OCI-LY1 (cell line): ENCODE measurements around the gene MTUS2.
A peak's percentile ranks its signal among the peaks of the same experiment; 100 is the strongest.

Experiments used
- H2AFZ ChIP-seq: fragments of 200-600 bp; sonication (generic), shearing (Covaris generic); 2 replicates; pipeline ENCODE4 v1.6.0; 2014; ENCODE audit warnings: antibody characterized with exemption, mild to moderate bottlenecking, low read length
- H3F3A ChIP-seq: fragments of 200-600 bp; sonication (generic), shearing (Covaris generic); 2 replicates; pipeline ENCODE4 v1.6.0; 2014; ENCODE audit warnings: mild to moderate bottlenecking, antibody characterized with exemption, low read length, moderate library complexity; ENCODE audit not compliant: insufficient read depth
- H3K27ac ChIP-seq: fragments of 200-600 bp; sonication (generic); 2 replicates; pipeline ENCODE4 v1.5.1; 2014; ENCODE audit warnings: low read length, mixed run types, mild to moderate bottlenecking, low read depth; ENCODE audit not compliant: poor library complexity, severe bottlenecking
- H3K27me3 ChIP-seq: fragments of 200-600 bp; sonication (generic); 2 replicates; pipeline ENCODE4 v1.6.0; 2014; ENCODE audit warnings: antibody characterized with exemption, mild to moderate bottlenecking, low read length, moderate library complexity; ENCODE audit not compliant: insufficient read depth
- H3K36me3 ChIP-seq: fragments of 200-600 bp; sonication (generic); 2 replicates; pipeline ENCODE4 v1.6.1; 2014; ENCODE audit warnings: mild to moderate bottlenecking, antibody characterized with exemption, low read length, moderate library complexity, mixed read lengths; ENCODE audit not compliant: insufficient read depth
- H3K4me1 ChIP-seq: fragments of 200-600 bp; sonication (generic); 2 replicates; pipeline ENCODE4 v1.5.1; 2014; ENCODE audit warnings: mild to moderate bottlenecking, low read length, moderate library complexity; ENCODE audit not compliant: insufficient read depth, severe bottlenecking
- H3K4me2 ChIP-seq: fragments of 200-600 bp; sonication (generic), shearing (Covaris generic); 2 replicates; pipeline ENCODE4 v1.6.1; 2014; ENCODE audit warnings: low read length
- H3K4me3 ChIP-seq: fragments of 200-600 bp; sonication (generic); 2 replicates; pipeline ENCODE4 v1.5.1; 2014; ENCODE audit warnings: low read length, low read depth, mild to moderate bottlenecking, mixed read lengths; ENCODE audit not compliant: poor library complexity, severe bottlenecking
- H3K79me2 ChIP-seq: fragments of 200-600 bp; shearing (Covaris generic); 2 replicates; pipeline ENCODE4 v1.6.1; 2016; ENCODE audit warnings: mixed run types, low read length, mixed read lengths; ENCODE audit not compliant: insufficient read depth
- H3K9ac ChIP-seq: fragments of 200-600 bp; sonication (generic), shearing (Covaris generic); 2 replicates; pipeline ENCODE4 v1.6.1; 2014; ENCODE audit warnings: mild to moderate bottlenecking, low read length, mixed read lengths
- H3K9me2 ChIP-seq: fragments of 200-600 bp; sonication (generic), shearing (Covaris generic); 2 replicates; pipeline ENCODE4 v1.6.1; 2014; ENCODE audit warnings: low read depth, mild to moderate bottlenecking, low read length, mixed read lengths
- H3K9me3 ChIP-seq: fragments of 200-600 bp; shearing (Covaris generic); 2 replicates; pipeline ENCODE4 v1.6.1; 2014; ENCODE audit warnings: low read length, mixed read lengths
- H4K20me1 ChIP-seq: fragments of 200-600 bp; sonication (generic), shearing (Covaris generic); 2 replicates; pipeline ENCODE4 v1.6.0; 2016; ENCODE audit warnings: mild to moderate bottlenecking, low read length; ENCODE audit not compliant: insufficient read depth
- CTCF ChIP-seq: fragments of 200-600 bp; sonication (generic), shearing (Covaris generic); IDR thresholded peaks from 2 replicates; pipeline ENCODE4 v1.5.1; 2017; ENCODE audit warnings: mild to moderate bottlenecking, antibody characterized with exemption, low read length, moderate library complexity, mixed read lengths
- EZH2 ChIP-seq: fragments of 200-600 bp; sonication (generic), shearing (Covaris generic); IDR thresholded peaks from 2 replicates; pipeline ENCODE4 v1.8.0; 2017; ENCODE audit warnings: borderline replicate concordance, mixed run types, mild to moderate bottlenecking, antibody characterized with exemption, low read length, moderate library complexity, mixed read lengths

MTUS2 gene

GRCh38 chr13:29538652-29539040 lies 718.5 kb downstream of the MTUS2 start:
- no peak overlapping the region; the same call in 1 of the 2 replicates for H3K4me2 ChIP-seq
- H3K9me3 ChIP-seq: no peaks in the 10 kb centered on the region
- H3K9me2 ChIP-seq: no peaks in the 10 kb centered on the region
- no peaks in the 10 kb centered on the region for H4K20me1 ChIP-seq
- H3K9ac ChIP-seq: no peak overlapping the region
- H3K27ac ChIP-seq: peak overlapping the region; percentile 60
- H3K36me3 ChIP-seq: peaks cover 64% of the 10 kb centered on the region
- no peak overlapping the region for H2AFZ ChIP-seq
- TF ChIP-seq CTCF (no peak), EZH2 (no peak)
- peaks cover 39% of the 10 kb centered on the region for H3K4me1 ChIP-seq
- H3K4me3 ChIP-seq: no peak overlapping the region
- H3F3A ChIP-seq: no peaks in the 10 kb centered on the region
- peaks cover 20% of the 10 kb centered on the region; the same call in 1 of the 2 replicates for H3K79me2 ChIP-seq
- H3K27me3 ChIP-seq: no peaks in the 10 kb centered on the region

GRCh38 chr13:29539856-29540255 lies 719.7 kb downstream of the MTUS2 start:
- peaks cover 58% of the 10 kb centered on the region for H3K36me3 ChIP-seq

GRCh38 chr13:29540334-29540733 lies 720.2 kb downstream of the MTUS2 start:
- Histone ChIP-seq H3K4me1 (peaks cover 39% of the 10 kb centered on the region), H4K20me1 (no peaks in the 10 kb centered on the region), H3K27me3 (no peaks in the 10 kb centered on the region), H3K36me3 (peaks cover 56% of the 10 kb centered on the region; the same call in 1 of the 2 replicates), H3K27ac (peak overlapping the region; percentile 16), H3F3A (no peaks in the 10 kb centered on the region), H3K4me2 (no peak overlapping the region), H3K79me2 (peaks cover 26% of the 10 kb centered on the region), H3K4me3 (no peak overlapping the region), H3K9me2 (no peaks in the 10 kb centered on the region), H3K9me3 (no peaks in the 10 kb centered on the region), H3K9ac (no peak overlapping the region), H2AFZ (no peak overlapping the region)
- no peak for TF ChIP-seq CTCF
- no peak for TF ChIP-seq EZH2

More at GRCh38 chr13:29539856-29540255, 719.7 kb downstream of the MTUS2 start:
- TF ChIP-seq EZH2 (no peak), CTCF (no peak)
- peaks cover 39% of the 10 kb centered on the region for H3K4me1 ChIP-seq
- no peak overlapping the region for H2AFZ ChIP-seq
- H3K79me2 ChIP-seq: peaks cover 25% of the 10 kb centered on the region
- no peaks in the 10 kb centered on the region for H3K27me3 ChIP-seq
- no peak overlapping the region for H3K9ac ChIP-seq
- no peaks in the 10 kb centered on the region for H3F3A ChIP-seq
- no peaks in the 10 kb centered on the region for H4K20me1 ChIP-seq
- peak overlapping the region; percentile 5; the same call in 1 of the 2 replicates for H3K4me2 ChIP-seq
- H3K9me3 ChIP-seq: no peaks in the 10 kb centered on the region
- H3K27ac ChIP-seq: peak overlapping the region; percentile 60
- no peaks in the 10 kb centered on the region for H3K9me2 ChIP-seq
- no peak overlapping the region for H3K4me3 ChIP-seq
